Astrocyte of the cerebellum (primary cell): Measurements from ENCODE around the gene KIR3DL3.
"Not testable (repeated sequence)": the region's sequence is repeated elsewhere in the genome, so short reads cannot be mapped to it uniquely, and the experiment has no call there.

Experiments
- DNase-seq: peaks from one replicate; pipeline ENCODE4 v3.0.0-alpha.2; 2011; ENCODE audit warnings: low read depth
- H3K4me3 ChIP-seq: 2 replicates; pipeline ENCODE4 v1.5.1; 2011; ENCODE audit warnings: mild to moderate bottlenecking, low read depth, low read length, moderate library complexity
- in situ Hi-C: cut with HindIII; loops from 2 replicates; pipeline ENCODE4 v1.10.0; 2017; ENCODE audit warnings: low sequenced_read_pairs

KIR3DL3 gene

DNA sequence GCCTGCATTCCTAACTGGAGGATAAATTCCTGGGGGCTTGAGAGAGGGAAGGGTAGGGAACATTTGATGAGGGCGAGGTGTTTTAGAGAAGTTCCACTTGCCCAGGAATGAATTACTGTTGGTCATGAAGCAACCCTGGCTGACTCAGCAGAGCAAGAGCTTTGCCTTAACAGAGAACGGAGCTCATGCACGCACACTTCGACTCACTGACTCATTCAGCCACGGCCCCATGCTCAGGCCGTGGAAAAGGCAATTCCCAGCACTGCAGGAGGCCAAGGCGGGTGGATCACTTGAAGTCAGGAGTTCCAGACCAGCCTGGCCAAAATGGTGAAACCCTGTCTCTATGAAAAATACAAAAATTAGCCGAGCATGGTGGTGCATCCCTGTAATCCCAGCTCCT is 40.0 kb downstream of the KIR3DL3 start:
- H3K4me3 ChIP-seq, DNase-seq, in situ Hi-C loops: not testable (repeated sequence)

DNA sequence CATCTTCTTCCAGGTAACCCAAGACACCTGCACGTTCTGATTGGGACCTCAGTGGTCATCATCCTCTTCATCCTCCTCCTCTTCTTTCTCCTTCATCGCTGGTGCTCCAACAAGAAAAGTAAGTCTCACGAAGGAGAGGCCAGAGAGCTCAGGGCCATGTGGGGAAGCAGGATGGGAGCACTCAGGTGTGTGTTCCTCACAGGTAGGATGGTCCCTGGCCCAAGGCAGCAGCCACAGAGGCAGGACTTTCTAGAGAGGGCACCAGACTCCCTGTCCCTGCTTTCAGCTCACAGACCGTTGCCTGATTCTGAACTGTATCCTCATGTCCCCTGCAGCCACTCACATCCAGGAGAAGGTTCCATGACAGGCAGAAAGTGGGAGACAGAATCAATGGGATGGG is 42.2 kb downstream of the KIR3DL3 start:
- in situ Hi-C loops, DNase-seq, H3K4me3 ChIP-seq: not testable (repeated sequence)

DNA sequence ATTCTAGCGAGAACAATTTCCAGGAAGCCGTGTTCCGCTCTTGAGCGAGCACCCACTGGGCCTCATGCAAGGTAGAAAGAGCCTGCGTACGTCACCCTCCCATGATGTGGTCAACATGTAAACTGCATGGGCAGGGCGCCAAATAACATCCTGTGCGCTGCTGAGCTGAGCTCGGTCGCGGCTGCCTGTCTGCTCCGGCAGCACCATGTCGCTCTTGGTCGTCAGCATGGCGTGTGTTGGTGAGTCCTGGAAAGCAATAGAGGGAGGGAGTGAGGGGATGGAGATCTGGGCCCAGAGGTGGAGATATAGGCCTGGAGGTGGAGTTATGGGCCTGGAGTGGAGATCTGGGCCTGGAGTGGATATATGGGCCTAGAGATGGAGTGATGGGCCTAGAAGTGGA is 45.4 kb downstream of the KIR3DL3 start, which contains the start of gene KIR2DL1:
TSS of gene KIR2DL1 (plus strand) at position 148 of the 400 bp plus-strand sequence. CDS start at position 206, 58 bp downstream.
- DNase-seq, in situ Hi-C loops, H3K4me3 ChIP-seq: not testable (repeated sequence)

DNA sequence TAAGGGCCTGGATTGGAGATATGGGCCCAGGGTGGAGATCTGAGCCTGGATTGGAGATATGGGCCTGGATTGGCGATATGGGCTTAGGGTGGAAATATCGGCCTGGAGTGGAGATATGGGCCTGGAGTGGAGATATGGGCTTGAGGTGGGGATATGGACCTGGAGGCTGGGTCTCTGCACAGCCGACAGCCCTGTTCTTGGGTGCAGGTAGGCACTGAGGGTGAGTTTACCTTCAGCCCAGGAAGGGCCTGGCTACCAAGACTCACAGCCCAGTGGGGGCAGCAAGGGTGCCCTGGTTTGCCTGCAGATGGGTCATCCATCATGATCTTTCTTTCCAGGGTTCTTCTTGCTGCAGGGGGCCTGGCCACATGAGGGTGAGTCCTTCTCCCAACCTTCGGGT is 46.3 kb downstream of the KIR3DL3 start:
- DNase-seq, in situ Hi-C loops, H3K4me3 ChIP-seq: not testable (repeated sequence)

DNA sequence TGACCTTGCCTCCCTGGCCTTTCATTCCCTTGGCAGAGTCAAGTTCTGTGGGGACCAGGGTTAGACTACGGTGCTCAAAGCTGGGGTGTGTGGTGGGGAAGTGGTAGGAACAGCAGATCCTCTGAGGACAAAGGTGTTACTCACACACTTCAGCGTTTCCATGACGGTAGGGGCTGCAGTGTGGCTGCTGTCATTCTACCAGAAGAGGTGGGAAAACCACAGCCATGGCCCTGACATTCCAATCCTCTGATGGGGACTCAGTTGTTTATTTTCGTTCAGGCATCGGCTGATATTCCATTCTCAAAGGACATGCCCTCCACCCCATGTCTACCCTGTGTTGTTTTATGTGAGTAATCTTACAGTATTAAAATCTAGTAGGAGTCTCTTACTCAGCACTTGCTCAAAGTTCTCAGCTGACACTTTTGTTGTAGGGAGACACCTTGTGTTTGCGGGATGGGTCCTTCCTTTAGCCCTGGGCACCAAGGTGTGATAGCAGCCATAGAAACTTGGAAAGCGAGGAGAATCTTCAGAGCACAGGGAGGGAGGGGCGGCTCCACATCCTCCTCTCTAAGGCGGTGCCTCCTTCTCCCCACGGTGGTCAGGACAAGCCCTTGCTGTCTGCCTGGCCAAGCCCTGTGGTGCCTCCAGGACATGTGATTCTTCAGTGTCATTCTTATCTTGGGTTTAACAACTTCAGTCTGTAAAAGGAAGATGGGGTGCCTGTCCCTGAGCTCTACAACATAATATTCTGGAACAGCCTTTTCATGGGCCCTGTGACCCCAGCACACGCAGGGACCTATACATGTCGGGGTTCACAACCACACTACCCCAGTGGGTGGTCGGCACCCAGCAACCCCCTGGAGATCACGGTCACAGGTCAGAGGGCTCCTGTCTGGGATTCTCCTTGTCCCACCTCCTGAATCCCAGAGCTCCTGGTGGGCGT is 47.0 kb downstream of the KIR3DL3 start:
- in situ Hi-C loops, DNase-seq, H3K4me3 ChIP-seq: not testable (repeated sequence)

DNA sequence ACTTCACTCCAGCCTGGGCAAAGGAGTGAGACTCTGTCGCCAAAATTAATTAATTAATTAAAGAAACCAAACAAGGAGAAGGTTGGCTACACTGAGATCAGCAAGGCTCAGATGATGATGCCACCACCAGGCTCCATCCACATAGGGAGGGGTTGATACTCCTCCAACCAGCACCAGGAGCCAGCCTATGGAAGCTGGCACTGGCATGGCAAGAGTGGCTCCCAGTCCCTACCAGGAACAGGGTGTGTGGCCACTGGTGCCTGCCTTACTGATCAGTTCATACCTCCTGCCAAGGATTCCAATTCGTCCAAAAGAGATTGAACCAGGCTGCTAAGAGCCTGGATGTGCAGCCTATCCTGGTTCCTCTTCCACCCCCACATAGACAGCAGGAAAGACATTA is 48.4 kb downstream of the KIR3DL3 start:
- H3K4me3 ChIP-seq, in situ Hi-C loops: not testable (repeated sequence)

DNA sequence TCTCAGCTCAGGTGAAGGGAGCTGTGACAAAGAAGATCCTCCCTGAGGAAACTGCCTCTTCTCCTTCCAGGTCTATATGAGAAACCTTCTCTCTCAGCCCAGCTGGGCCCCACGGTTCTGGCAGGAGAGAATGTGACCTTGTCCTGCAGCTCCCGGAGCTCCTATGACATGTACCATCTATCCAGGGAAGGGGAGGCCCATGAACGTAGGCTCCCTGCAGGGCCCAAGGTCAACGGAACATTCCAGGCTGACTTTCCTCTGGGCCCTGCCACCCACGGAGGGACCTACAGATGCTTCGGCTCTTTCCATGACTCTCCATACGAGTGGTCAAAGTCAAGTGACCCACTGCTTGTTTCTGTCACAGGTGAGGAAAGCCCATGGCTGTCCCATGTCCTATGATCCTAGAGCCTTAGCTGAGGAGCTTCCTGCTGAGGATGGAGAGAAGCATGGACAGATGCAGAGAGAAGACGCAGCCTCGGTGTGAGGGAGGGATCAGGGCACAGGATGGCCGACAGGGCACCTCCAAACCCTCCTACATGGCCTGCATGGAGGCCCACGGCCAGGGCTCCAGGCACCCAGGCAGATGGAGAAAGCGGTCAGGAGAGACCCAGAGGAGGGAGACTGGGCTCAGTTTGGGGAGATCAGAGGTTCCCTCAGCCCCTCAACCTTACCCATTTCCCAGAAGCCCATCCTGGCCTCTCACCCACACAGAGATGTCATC is 51.0 kb downstream of the KIR3DL3 start:
- in situ Hi-C loops, DNase-seq, H3K4me3 ChIP-seq: not testable (repeated sequence)

More for the DNA sequence above, 48.4 kb downstream of the KIR3DL3 start:
- not testable (repeated sequence) for DNase-seq

DNA sequence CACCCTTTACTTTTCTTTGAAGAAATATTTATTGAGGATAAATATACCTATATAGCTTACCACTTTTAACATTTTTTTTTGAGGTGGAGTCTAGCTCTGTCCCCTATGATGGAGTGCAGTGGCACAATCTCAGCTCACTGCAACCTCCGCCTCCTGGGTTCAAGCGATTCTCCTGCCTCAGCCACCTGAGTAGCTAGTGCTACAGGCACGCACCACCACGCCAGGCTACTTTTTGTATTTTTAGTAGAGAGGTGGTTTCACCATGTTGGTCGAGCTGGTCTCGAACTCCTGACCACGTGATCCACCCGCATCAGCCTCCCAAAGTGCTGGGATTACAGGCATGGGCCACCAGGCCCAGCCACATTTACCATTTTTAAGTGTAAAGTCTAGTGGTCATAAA is 51.6 kb downstream of the KIR3DL3 start:
- DNase-seq, in situ Hi-C loops, H3K4me3 ChIP-seq: not testable (repeated sequence)

DNA sequence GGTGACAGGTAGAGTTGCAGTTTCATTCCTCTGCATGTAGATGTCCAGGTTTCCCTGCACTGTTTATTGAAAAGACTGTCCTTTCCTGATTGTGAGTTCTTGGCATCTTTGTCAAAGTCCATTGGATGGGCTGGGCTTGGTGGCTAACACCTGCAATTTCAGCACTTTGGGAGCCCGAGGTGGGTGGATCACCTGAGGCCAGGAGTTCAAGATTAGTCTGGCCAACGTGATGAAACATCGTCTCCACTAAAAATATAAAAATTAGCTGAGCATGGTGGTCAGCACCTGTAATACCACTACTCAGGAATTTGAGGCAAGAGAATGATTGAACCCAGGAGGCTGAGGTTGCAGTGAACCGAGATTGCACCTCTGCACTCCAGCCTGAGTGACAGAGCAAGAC is 53.6 kb downstream of the KIR3DL3 start:
- DNase-seq, H3K4me3 ChIP-seq, in situ Hi-C loops: not testable (repeated sequence)

DNA sequence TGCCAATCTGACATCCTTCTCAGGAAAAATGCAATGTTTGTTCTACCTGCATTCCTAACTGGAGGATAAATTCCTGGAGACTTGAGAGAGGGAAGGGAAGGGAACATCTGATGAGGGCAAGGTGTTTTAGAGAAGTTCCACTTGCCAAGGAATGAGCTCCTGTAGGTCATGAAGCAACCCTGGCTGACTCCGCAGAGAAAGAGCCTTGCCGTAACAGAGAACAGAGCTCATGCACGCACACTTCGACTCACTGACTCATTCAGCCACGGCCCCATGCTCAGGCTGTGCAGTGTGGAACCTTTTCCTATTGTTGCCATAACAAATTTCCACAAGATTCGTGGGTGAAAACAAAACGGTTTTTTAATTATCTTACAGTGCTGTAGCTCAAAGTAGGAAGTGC is 54.7 kb downstream of the KIR3DL3 start:
- DNase-seq, in situ Hi-C loops, H3K4me3 ChIP-seq: not testable (repeated sequence)

DNA sequence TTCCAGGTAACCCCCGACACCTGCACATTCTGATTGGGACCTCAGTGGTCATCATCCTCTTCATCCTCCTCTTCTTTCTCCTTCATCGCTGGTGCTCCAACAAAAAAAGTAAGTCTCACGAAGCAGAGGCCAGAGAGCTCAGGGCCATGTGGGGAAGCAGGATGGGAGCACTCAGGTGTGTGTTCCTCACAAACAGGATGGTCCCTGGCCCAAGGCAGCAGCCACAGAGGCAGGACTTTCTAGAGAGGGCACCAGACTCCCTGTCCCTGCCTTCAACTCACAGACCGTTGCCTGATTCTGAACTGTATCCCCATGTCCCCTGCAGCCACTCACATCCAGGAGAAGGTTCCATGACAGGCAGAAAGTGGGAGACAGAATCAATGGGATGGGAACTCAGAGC is 58.7 kb downstream of the KIR3DL3 start:
- DNase-seq, in situ Hi-C loops: not testable (repeated sequence)

More for the DNA sequence above, 58.7 kb downstream of the KIR3DL3 start:
- not testable (repeated sequence) for H3K4me3 ChIP-seq
